NCI-H2196 (cell line): ENCODE data around the gene TRIM47.

Experiments used
- DNase-seq: peaks from one replicate; lab custom pipeline; 2025; ENCODE audit not compliant: unreplicated experiment; lab: John Stamatoyannopoulos, UW

TRIM47 gene

DNA sequence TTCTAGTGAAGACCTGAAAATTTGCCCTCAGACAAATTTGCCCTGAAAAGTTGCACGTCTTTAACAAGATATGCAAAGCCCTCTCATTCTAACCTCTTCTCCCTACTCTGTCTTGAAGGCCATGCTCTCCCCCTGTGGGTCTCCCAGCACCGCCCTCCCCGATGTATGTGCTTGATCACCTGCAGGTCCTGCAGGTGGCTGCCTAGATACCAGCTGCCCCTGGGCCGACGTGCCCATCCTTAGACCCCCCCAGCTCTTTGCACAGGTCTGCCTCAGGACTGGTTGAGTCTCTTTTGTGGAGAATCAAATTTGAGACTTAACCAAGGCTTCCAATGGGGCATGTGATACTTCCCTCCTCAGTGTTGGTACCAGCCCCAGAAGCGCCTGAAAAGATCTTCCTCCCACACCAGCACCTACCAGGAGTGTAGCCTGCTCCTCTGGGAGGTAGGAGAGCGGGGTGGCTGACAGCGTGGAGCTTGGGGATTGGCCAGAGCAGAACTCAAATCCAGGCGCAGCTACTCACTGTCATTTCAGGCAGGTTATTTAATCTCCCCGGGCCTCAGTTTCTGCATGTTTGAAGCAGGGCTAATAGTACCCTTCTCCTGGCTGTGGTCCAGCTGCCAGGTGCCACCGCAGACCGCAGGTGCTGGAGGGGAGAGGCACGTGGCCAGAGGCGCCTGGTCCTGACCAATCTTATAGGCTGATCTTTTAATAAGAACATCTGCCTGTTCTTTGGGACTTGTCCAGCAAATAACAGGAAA is 30.9 kb upstream of the TRIM47 start:
- DNase-seq = peak; percentile 99

DNA sequence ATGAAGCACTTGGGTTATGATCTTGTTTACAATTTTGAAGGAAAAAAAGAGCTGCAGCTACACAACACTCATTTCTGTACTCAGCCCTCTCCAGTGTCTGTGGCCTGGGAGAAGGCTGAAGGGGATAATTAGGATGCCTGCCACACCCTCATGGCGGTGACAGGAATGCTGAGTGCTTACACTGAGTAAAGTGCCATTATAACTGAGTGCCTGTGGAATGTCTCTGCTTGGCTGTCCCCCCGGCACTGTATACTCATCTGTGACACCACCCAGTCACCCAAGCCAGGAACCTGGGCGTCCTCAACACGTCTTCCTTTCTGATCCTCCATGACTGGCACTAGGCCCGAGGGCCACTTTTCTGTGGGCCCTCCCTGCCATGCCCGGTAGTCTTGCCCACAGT is 29.8 kb upstream of the TRIM47 start:
- peak; percentile 66 for DNase-seq

DNA sequence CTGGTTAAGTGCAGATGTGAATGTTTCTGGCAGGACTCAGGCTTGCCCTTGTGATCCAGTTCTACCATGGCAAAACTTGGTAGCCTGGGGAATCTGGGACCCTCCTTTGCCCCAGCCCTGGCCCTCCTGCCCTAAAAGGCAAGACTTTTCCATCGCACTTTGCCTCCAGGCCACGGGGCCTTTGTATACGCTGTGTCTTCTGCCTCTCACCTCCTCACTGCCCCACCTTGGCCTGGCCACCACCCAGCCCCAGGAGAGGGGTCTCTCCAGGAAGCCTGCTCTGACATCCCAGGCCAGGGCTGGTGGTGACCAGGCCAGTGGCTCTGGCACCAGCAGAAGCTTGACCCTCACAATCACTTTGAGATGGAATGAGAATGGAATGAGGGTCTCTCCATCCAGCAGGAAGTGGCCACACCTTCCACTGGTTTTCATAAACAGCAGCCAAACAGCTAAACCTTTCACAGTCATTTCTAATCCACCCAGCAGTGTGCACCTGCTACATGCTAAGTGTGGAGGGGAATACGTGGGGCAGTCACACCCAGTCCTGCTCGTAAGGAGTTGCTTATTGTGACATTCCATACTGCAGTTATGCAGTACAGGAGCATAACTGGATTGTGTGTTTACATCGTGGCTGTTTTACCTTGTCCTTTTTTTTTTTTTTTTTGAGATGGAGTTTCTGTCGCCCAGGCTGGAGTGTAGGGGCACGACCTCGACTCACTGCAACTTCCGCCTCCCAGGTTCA is 27.9 kb upstream of the TRIM47 start:
- DNase-seq = no peak

DNA sequence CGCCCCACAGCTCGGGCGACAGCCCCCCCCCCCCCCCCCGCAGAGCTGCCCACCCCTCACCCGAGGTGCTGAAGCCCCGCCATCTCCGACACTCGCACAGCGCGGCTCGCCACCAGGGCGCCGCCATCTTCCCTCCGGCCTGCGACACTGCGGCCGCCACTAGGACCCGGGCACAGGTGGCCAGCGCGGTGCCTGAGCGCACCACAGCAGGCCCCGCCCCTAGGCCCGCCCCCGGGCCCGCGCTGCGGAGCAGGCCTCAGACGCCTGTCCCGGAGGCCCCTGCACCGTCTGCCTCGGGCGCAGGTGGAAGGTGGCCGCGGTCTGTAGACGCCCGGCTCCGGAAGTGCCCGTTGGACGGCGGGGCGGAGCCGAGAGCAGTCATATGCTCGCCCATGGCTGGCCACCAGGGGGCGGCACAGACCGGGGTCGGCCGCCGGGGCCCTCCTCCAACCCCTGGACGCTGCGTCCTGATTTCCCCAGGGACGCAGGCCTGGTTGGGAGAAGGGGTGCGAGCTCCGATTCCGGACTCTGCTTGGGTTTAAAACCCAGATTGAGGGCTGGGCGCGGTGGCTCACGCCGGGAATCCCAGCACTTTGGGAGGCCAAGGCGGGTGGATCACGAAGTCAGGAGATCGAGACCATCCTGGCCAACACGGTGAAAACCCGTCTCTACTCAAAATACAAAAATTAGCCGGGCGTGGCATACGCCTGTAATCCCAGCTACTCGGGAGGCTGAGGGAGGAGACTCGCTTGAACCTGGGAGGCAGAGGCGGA is 26.6 kb upstream of the TRIM47 start, which contains the start of gene MRPL38:
Gene MRPL38, minus strand, starts transcription at position 136 of the 773 bp plus-strand sequence. Its CDS starts 9 bp downstream, at position 127.
- peak; percentile 99 for DNase-seq

DNA sequence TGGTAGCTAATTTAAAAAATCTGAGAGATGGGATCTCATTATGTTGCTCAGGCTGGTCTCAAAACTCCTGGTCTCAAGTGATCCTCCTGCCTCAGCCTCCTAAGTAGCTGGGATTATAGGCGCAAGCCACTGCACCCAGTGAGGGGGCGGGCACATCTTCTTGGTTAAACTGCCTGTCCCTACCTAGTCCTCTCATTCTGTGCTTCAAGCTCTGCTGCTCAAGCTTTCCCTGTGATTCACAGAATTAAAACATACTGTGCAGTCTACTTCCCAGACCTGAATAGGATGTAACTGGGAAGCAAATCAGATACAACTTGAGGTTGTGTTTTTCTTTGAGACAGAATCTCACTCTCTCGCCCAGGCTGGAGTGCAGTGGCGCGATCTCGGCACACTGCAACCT is 24.0 kb upstream of the TRIM47 start:
- DNase-seq = no peak

DNA sequence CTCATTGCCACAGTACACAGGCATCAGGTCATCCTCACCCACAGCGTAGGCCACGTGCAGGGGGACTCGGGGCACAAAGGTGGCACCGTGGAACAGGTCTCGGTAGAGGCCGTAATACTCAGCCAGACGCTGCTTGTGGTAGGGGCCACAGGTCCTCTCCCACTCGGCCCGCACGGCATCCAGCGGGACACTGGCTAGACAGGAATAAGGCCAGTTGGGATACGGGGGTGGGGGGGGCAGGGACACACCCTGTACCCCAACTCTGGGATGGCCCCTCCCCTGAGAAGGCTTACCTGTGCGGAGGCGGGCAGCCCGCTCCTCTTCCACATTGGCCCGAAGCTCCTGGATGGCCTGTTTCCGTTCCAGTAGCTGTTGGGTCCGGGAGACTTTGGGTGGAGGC is 23.3 kb upstream of the TRIM47 start:
- no peak for DNase-seq

DNA sequence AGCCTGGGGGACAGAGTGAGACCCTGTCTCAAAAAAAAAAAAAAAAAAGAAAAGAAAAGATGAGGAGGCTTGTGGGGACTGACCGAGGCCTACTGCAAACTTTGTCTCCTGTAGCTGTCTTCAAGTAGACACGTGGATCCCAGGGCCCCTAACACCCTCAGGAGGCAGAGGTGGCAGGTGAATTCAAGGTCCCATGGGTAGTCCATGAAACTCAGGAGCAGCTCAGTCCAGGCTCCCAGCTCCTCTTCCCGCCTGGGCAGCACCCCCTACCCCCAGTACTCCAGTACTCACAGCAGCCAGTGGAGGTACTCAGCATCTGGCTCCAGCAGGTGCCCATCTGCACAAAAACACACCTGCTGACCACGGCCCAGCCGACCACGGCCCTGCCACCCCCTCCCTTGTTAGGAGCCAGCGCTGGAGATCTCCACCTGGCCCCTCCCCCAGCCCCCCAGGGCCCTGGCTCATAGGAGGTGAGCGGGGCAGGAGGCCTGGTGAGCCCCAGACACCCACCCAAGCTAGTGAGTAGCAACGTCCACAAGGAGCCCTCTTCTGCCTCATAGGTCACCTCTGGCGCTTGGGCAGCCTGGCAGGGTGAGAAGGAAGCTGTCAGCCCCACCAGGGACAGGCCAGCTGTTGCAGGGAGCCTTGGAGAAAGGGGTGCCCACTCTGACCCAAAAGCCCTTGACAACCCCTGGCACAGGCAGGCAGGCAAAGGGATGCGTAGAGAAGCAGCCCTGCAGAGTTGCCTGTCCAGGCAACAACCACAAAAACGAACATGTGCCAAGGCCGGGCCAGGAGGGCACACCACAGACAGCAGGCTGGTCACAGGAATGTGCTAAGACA is 22.5 kb upstream of the TRIM47 start:
- no peak for DNase-seq

DNA sequence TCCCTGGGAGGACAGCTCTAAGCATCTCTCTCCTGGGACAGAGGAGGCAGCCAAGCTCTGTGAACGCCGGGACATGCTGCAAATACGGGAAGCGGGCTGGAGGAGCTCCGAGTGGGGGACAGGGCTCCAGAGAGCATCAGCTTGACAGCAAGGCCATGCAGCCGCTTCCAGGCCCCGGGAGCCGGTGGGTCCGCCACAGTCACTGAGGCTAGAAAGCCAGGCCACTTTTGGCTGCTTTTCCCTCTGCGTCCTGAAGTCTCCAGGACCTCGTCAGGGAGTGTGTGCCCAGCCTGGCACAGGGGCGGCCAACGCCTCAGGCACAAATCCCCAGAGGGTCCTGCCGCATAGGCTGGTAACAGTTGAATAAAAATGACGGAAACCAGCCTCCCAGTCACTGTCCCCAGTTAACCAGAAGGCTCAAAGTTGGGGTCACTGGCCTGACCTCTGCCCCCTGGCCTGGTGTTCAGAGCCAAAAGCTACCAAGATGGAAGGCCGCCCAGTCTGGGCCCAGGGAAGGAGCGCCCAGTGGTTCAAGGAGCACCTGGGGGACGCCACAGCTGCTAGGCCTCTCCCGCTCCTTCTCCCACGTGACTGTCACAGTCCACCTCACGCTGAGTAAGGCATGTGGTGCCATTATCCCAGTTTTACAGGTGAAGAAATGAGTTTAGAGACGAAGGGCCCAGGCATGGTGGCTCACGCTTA is 21.5 kb upstream of the TRIM47 start:
- DNase-seq = no peak

DNA sequence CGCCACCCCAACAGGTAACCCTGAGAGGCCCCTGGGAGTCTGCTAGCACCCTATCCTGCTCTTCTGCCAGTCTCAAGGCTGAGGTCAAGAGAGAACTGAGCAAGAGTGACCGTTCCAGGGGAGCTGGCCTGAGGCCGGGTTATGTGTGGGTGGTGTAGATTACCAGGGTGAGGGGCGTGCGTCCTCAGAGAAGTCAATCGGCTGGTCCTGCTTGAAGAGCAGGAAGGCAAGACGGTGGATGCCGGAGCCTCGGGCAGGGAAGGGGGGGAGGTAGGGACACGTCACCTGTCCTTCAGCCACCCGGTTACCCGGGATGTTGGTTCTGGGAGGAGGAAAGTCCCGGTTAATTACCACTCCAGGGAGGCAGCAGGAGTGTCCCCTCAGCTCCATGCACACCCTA is 21.0 kb upstream of the TRIM47 start:
- DNase-seq = no peak

DNA sequence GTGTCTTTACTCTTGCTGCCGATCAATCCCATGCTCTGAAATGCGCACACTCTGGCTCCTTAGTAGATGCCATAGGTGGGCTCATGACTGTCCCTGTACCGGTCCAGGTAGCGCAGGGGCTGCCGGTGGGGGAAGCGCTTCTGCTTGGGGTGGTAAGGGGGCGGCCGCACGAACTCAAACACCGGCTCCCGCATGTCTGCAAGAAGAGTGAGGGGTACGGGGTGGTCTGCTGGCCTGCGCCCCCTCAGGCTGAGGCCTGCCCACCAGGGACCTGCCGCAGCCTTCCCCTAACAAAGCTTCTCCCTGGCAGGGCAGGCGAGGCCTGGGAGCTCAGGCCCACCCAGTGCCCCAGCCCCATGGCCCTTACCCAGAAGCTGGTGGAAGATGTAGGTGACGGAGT is 20.4 kb upstream of the TRIM47 start:
- no peak for DNase-seq

DNA sequence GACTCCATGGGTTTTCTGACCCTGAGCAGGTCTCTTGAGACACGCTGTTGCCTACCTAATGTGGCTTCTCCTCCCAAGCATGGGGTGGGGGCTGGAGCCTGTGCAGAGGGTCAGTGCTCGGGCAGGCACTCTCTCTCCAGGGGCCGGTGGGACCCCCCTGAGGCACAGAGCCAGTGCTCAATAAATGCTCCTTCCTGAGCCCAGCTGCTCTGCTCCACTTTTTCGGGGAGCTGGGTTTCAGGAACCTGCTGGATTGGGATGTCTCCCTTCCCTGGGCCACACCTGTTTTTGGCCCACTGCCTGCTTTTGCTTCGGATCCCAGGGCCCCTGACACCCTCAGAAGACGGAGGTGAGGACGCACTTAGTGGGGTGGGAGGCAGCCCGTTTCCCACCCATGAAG is 19.7 kb upstream of the TRIM47 start:
- no peak for DNase-seq

DNA sequence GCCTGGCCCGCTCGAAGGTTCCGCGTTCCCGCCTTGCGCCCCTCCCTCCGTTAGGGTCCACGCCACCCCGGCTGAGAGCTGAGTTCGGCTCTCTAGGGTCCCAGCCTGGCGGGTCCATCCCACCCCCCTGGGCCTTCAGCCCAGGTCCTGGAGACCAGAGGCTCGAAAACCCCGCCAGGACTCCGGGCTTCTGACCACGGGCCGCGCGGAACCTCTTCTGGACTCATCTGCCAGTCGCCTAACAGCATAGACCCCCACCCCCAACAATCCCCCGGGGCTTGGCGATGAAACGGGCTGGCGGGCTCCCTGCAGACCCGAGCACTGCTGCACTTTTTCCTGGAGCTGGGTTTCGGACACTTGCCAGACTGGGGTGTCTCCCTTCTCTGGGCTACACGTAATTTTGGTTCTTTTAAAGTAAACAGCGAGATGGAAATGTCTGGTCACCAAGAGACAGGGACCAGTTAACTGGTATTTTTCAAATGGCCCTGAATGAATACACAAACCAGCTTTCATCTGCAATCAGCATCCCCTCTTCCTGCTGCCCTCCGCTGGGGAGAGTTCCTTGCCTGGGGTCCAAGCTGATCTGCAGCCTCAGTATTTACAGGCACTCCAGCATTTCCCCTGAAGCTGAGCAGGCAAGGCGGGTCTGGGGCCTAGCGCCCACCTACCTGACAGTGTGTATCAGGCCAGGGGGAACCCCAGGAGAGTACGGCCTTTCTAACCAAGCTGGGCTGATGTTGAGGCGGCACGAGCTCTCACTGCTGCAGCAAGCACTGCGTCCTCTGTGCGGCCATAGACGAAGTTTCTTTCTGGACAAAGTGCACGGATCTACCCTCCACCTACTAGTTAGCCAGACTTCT is 19.0 kb upstream of the TRIM47 start:
- no peak for DNase-seq

DNA sequence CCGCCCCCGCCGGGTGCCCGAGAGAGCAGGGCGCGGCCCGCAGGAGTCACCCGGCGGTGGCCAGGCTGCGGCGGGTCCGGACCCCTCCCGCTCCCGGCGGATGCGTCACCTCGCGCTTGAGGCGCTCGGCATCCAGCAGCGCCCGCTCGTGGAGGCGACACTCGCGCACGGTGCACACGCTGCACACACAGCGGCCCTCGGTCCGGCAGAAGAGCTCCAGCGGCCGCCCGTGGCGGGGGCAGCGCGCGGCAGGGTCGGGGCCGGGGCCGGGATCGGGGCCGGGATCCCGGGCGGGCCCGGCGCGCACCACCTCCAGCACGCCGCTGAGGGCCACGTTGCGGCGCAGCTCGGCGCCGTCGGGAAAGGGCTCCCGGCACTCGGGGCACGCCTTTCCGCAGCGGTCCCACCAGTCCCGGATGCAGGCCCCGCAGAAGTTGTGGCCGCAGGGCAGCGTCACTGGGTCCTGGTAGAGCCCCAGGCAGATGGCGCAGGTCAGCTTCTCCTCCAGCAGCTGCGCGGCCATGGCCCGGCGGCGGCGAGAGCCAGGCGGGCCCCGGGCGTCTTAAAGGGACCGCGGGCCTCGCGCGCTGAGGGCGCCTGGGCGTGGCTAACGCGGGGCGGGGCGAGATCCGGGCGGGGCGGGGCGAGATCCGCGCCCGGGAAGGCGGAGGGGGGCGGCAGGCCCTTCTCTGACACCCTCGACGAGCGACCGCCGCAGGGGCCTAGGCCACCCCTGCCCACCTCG is 18.2 kb upstream of the TRIM47 start, which contains the start of gene TRIM65:
Gene TRIM65, minus strand, starts transcription at position 537 of the 745 bp plus-strand sequence. Its CDS starts 14 bp downstream, at position 523.
- peak; percentile 89 for DNase-seq

DNA sequence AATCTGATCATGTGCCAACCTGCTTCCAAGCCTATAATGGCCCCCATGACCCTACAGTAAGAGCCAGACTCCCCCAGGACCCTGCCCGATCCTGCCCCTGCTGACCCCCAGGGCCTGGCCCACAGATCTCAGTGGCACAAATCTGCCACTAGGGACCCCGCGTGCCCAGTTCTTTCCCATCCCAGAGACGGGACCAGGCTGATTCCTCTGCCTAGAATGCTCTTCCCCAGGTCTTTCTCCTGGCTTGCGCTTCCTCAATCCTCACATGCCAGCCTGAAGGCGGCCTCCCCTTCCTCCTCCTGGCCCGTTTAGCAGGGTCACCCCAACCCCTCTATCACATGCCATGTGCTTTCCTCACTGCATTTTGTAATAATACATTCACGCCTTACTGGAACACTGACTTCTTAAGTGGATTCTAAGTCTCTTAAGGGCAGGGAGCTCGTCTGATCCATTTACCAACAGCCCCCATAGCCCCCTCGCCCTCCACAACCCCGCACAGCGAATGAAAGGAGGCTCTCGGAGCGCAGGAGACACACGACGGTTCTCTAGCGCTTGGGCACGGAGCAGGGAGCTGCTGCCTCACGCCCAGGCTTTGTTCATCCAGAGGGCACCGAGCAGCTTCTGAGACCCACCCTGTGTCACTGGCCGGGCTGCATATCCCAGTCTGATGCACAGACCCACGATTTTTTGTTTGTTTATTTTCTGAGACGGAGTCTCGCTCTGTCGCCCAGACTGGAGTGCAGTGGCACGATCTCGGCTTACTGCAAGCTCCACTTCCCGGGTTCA is 17.2 kb upstream of the TRIM47 start:
- DNase-seq = no peak

DNA sequence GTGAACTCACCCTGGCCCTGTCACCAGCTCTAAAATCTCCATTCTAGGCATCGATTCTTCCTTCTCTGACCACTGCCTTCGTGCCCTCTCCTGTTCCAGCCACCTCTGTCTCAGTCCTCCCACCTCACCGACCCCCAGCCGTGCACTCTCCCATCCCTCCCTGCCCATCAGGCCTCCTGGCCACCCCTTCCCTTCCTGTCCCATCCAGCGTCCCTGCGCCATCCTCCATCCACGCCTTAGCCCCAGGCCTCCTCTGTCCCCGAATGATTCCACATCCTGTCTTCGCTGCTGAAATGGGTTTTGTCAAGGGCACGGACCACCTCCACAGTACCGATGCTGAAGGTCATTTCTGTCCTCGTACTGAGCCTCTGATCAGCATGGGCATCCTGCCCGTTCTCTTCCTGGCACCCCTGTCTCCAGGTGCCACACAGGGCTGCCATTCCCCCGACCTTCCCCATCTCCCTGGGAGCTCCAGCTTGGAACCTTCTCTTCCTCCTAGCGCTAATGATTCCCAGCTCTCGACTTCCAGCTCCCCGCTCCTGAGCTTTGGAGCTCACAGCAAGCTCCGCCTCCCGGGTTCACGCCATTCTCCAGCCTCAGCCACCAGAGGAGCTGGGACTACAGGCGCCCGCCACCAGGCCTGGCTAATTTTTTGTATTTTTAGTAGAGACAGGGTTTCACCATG is 15.8 kb upstream of the TRIM47 start:
- no peak for DNase-seq

DNA sequence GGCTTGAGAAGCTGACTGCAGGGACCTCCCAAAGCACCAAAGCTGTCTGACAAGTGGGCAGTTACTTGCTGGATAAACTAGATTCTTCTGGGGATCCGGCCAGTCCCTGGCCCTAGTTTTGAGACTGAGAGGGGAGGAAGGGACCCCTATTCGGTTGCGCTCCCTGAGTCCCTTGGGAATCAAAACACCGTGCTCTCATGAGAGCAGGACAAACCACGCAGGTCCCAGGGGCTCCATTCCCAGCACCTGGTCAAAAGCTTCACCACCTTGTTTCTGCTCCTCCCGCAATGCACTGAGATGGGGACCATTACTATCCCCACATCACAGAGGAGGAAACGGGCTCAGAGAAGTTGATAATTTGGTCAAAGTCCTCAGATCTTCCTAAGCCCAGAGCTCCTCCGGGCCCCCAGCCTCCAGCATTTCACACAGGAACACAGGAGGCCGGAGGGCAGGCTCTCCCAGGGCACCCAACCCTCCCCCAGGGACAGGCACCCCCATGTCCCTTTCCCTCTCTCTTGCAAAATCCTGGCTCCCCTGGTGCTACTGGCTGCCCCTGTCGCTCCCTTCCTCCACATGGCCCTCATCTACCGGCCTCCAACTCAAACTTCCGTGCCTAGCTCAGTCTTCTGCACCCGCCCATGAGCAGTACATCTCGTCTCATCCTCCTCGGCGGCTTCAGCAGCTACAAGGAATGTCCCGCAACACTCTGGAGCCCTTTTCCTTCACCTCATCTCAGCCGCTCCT is 15.1 kb upstream of the TRIM47 start:
- no peak for DNase-seq
